Stimulated activated CD4-positive, alpha-beta T cell treated with anti-CD3 and anti-CD28 coated beads, Interleukin-2, amount 100 ng/mL, for 4 hours (primary cell): Measurements from ENCODE around the gene RNF5.
A peak's percentile ranks its signal among the peaks of the same experiment; 100 is the strongest.
"Not testable (repeated sequence)": the region's sequence is repeated elsewhere in the genome, so short reads cannot be mapped to it uniquely, and the experiment has no call there.

Experiments used
- DNase-seq: peaks from one replicate; pipeline ENCODE4 v3.0.0-alpha.2; 2020; ENCODE audit warnings: low read depth

RNF5 gene

DNA sequence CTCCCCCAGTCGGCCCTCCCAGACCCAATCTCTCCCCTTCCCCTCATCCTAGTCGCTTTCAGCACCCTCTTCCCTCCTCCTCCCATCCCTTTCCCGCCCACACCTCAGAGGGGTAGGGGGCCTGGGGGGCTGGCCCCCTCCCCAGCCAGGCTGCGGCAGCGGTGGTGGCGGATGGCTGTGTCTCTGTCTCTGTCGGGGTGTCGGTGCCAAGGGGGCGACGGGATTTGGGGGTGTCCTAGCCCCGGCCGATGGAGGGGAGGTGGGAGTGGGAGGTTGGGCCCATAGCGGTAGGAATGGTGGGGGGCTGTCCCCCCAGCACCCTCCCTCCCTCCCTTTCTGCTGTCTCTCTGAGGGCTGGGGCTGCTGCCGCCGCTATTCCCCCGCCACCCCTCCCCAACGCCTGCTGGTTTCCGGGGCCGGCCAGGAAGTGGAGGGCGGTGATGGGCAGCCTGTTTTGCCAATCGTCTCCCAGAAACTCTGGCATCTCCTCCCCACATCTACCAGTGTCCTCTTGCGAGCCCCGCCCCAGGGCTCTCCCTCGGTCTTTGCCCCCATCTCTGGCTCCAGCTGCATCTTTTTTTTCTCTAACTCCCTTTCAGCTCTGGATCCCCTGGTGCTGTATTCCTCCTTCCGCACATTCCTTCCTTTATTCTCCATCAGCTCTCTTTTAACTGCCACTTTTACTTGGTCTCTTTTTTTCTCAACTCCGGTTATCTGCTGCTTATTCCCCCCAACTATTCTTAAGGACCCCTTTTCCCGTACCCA is 2.3 kb upstream of the RNF5 start, which contains the start of gene AGPAT1:
Gene AGPAT1 (minus strand): TSS at position 374 of the 765 bp plus-strand sequence. CDS start 4,588 bp downstream, outside the sequence.
- peak; percentile 93 for DNase-seq

DNA sequence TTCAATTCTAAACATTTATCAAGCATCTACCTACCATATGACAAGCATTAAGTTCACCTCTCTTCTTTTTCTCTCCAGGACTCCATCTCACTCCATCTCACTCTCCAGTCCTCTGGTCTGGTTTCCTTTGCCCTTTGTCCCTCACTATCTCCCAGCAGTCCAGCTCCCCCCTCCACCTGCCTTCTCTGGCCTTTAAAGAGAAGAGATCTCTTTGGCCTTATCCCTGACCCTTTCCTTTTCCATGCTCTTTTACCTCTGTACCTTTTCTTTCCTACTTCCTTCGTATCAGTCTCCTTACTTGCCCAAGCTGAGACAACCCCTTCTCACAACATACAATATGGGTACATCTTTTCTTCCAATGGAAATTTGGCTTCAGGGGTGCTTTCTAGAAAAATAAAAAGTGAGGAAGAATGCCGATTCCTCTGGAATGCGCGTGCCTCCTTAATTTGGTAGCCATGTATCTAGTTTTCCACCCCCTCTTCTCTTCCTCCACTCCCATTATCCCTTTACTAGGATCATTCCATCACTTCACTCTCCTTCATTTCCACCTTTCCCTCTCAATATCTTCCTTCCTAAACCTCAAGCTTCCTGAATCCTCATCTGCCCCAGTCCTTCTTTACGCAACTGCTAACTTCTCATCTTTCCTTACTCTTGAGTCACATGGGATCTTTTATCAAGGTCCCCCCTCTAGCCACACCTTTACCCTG is 1.6 kb upstream of the RNF5 start:
- DNase-seq, result no peak

DNA sequence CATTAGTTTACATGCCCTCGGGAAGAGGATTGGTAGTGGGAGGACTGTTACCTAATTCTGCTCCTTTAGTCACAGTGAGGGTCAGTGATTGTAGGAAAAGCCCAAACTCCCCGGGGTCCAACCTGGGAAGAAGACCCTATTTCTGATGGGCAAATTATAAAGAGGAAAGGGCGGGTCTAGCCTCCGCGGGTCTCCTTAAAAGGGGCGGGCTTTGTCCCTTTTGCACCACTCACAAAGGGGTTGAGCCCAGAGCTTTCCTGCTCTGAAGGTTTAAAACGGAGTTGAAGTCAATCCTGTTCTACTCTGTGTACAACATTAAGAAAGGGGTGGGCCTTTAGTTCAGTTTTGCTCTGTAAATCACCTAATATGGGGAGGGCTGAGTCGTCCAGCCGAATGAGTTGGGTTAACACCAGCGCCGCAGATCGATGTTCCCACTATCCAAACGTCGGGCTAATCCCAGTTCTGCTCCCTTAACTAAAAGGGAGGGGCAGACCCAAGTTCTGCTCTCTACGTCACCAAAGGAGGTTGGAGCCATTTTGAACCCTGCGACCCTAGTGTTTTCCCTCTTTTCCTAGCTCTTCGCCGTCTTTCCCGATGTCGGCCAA is 920 bp upstream of the RNF5 start:
- DNase-seq, result no peak

DNA sequence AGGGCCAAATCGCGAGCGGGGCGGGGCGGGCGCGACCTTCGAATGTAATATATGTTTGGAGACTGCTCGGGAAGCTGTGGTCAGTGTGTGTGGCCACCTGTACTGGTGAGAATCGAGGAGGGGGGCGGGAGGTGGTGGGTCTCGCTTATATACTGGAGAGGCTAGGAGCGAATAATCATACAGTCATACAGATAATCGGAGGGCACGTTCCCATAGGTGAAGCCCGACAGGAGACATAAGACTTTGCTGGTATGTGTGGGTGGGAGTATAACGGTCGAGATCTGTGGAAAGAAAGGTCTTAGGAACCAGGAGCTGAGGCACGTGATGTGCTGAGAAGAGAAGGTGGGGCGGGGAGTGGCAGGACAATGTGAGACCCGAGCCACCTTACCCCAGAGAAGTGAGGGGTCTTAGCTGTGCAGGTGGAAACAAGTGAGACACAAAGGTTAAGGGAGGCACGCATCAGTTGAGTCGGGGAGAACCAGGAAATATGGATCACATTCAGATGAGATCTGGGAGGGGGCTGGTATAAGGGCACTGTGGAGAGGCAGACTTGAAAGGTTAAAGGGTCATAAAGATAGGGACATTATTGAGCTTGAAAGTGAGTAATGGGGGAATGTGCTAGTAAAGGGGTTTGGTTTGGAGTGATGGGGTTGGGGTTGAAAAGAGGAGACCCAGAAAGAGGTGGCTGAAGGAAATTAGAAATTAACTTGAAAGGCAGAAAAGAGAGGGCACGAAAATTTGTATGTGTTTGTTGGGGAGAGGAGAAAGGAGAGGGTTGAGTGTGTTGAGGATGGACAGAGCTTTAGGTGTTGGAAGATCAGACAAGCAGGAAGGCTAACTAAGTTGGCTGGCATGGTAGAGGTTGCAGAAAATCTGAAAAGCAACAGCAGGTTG is 589 bp downstream of the RNF5 start:
- no peak for DNase-seq

DNA sequence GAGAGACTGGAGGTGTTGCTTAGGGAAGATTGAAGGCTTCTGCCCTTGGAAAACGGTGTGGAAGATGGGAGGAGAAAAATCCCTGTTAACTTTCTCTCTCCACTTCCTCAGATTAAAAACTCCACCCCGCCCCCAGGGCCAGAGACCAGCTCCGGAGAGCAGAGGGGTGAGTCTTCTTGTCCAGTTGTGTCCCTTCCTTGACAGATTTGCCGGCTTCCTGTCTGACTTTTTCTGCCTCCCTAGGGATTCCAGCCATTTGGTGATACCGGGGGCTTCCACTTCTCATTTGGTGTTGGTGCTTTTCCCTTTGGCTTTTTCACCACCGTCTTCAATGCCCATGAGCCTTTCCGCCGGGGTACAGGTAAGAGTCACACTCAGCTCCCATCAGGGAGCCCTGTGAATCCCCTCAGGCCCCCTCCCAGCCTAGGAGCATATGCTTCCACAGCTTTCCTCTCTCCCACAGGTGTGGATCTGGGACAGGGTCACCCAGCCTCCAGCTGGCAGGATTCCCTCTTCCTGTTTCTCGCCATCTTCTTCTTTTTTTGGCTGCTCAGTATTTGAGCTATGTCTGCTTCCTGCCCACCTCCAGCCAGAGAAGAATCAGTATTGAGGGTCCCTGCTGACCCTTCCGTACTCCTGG is 1.7 kb downstream of the RNF5 start:
- no peak for DNase-seq

- no peak for DNase-seq
Observed at GRCh38 chr6:32181148-32181702, 3.0 kb downstream of the RNF5 start.

GRCh38 chr6:32181915-32182529 is 3.8 kb downstream of the RNF5 start:
- no peak for DNase-seq

GRCh38 chr6:32182555-32182981 is 4.4 kb downstream of the RNF5 start:
- no peak for DNase-seq

DNA sequence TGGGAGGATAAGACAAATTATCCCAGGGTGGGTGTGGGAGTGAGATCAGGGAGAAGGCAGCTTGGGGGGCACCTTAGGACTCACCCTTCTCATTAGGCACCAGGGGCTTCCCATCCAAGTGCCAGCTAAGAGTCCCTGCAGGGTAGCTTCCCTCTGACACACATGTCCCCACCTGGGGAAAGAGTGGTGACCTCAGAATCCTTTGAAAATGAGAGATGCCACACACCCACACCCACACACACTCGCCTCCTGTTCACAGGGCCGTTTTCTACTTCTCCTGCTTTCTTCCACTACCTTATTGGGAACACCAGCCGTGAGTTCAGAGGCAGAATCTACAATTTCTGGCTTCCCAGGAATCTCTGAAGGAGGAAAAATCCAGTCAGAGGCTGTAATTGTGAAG is 4.8 kb downstream of the RNF5 start:
- DNase-seq, result no peak

DNA sequence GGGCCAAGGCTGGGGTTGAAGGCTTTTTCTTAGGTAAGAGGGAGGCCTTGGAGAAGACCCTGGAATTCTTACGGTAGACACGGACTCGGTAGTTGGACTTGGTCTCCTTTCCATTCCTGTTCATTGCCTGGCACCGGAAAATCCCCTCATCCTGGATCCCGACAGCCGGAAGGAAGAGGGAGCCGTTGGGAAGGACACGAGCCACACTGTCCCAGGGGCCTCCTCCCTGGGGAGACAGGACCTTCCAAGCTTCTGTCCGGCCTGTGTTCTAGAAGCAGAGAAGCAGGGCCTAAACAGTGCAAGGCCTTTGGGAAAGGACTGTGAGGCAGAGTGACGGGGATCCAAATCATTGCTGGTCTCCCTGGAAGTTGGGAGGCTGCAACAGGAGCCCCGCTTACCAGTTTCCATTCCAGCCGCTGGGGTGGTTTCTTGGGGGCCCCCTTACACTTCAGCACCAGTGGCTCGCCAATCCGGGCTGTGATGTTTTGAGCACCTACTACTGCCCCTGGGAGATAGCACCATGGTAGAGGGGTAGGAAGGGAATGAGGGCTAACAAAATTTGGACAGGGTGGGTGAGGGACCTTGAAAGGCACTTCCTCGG is 5.4 kb downstream of the RNF5 start:
- DNase-seq, result no peak

DNA sequence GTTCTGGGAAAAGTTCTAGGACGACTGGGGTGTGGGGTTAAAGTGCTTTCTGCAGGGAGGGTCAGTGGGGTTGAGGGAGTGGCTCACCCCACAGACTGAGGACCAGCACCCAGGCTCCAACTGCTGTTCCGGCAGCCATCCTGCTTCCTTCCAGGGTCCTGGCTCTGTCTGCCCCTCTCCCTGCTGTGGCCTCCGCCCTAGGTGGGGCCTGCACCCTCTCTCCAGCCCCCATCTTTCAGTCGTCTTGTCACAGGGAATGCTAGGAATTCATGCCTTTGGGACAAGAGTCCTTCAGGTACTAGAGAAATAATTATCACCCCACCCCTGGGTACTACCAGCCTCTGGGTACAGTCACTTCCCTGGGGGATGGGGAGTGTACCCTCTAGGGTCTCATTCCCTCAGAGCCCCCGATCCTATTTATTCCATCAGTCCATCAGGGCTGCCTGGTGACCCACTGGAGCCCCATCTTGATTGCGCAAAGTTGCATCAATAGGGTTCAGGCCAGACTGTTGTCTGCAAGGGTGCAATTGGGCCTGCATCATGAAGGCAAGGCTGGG is 6.0 kb downstream of the RNF5 start, which contains the start of gene AGER:
Gene AGER (minus strand): TSS at position 170 of the 557 bp plus-strand sequence. CDS start 31 bp downstream, at position 139.
- no peak for DNase-seq

DNA sequence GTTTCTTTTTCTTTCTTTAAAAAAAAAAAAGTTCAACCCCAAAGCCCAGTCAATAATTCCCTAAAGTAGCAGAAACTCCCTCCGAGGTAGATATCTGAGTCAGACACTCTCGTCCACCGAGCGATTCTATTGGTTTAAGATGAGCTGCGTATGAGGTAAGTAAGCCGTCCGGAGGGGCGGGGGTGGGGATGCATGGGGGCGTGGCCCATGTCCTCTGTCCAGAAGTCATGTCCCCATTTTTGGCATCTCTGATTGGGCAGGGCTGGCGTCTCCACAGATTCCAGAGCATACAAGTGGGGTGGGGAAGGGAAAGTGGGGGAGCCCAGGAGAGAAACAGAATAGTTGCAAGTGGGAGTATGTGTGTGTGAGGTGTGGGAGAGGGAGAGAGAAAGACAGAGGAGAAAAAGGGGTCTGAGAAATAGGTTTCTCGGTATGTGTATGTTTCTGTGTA is 7.5 kb downstream of the RNF5 start:
- DNase-seq, result peak; percentile 46

- not testable (repeated sequence) for DNase-seq
Observed at GRCh38 chr6:32186151-32186840, 8.1 kb downstream of the RNF5 start.

DNA sequence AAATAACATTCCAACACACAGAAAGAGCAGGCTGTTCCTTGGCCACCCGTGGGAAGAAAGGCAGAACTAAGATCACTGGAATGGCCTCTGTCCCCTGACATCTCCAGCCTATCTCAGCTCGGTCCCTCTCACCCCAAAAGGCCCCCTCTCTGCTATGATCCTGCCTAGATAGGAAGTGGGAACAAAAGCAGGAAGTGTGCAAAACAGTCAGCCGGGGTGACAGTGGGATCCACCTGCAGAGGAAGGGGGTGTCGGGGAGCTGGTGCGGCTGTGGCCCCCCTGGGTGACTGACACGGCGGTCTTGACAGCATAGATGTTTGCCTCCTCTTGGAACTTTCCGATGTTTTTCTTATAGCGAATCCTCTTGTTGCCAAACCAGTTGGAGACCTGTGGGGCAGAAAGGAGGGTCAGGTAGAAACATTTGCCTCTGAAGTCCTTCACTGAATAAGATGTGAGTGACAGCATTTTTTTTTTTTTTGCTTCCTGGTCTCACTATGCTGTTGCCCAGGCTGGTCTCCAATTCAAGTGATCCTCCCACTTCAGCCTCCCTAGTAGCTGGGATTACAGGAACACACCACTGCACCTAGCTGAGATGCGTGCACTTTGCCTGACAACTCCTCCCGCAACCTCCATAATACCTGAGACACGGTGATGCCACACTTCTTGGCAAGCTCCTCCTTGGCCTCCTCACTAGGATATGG is 9.0 kb downstream of the RNF5 start:
- no peak for DNase-seq

- not testable (repeated sequence) for DNase-seq
Observed at GRCh38 chr6:32187725-32188380, 9.6 kb downstream of the RNF5 start.

GRCh38 chr6:32188381-32189068 is 10.3 kb downstream of the RNF5 start:
- DNase-seq, result no peak

- DNase-seq, result no peak
Observed at GRCh38 chr6:32189069-32189741, 11.0 kb downstream of the RNF5 start.
